Measurements from ENCODE around the gene CHD9.

DNA sequence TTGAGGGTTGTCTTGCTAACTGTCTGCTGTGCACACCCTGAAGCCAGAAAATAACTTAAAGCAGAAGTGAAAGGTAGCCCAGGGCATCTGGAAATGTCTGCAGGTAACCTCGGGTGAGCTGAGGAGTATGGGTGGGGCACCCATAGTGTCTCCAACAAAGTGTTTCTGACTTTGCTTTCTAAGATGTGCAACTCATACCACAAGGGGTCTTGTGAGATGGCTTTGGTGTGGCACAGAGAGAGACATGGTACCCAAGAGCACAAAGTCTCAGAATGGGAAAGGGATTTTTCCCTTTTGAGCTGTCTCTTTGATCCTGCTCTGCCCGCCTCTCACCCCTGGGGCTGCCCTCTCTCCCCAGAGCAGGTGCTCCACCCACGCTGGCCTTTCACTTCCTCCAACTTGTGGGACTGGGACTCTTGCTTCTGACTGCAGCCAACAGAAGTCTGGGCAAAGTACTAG is 6.9 kb downstream of the CHD9 start:
- TF ChIP-seq SIN3A (IDR thresholded peaks at IDR 0.05; ENCODE audit: borderline replicate concordance, insufficient read depth, low read depth, low read length) (no peak), POLR2AphosphoS5 (IDR thresholded peaks at IDR 0.05; ENCODE audit: low read depth, low read length) (no peak)
- TF ChIP-seq, protein P1, sequence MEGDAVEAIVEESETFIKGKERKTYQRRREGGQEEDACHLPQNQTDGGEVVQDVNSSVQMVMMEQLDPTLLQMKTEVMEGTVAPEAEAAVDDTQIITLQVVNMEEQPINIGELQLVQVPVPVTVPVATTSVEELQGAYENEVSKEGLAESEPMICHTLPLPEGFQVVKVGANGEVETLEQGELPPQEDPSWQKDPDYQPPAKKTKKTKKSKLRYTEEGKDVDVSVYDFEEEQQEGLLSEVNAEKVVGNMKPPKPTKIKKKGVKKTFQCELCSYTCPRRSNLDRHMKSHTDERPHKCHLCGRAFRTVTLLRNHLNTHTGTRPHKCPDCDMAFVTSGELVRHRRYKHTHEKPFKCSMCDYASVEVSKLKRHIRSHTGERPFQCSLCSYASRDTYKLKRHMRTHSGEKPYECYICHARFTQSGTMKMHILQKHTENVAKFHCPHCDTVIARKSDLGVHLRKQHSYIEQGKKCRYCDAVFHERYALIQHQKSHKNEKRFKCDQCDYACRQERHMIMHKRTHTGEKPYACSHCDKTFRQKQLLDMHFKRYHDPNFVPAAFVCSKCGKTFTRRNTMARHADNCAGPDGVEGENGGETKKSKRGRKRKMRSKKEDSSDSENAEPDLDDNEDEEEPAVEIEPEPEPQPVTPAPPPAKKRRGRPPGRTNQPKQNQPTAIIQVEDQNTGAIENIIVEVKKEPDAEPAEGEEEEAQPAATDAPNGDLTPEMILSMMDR (IDR thresholded peaks at IDR 0.05): no peak
- TF ChIP-seq, protein P2, sequence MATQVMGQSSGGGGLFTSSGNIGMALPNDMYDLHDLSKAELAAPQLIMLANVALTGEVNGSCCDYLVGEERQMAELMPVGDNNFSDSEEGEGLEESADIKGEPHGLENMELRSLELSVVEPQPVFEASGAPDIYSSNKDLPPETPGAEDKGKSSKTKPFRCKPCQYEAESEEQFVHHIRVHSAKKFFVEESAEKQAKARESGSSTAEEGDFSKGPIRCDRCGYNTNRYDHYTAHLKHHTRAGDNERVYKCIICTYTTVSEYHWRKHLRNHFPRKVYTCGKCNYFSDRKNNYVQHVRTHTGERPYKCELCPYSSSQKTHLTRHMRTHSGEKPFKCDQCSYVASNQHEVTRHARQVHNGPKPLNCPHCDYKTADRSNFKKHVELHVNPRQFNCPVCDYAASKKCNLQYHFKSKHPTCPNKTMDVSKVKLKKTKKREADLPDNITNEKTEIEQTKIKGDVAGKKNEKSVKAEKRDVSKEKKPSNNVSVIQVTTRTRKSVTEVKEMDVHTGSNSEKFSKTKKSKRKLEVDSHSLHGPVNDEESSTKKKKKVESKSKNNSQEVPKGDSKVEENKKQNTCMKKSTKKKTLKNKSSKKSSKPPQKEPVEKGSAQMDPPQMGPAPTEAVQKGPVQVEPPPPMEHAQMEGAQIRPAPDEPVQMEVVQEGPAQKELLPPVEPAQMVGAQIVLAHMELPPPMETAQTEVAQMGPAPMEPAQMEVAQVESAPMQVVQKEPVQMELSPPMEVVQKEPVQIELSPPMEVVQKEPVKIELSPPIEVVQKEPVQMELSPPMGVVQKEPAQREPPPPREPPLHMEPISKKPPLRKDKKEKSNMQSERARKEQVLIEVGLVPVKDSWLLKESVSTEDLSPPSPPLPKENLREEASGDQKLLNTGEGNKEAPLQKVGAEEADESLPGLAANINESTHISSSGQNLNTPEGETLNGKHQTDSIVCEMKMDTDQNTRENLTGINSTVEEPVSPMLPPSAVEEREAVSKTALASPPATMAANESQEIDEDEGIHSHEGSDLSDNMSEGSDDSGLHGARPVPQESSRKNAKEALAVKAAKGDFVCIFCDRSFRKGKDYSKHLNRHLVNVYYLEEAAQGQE (IDR thresholded peaks at IDR 0.05; ENCODE audit: insufficient read depth in 1 of 2, low read depth in 2 of 2, low read length in 1 of 2): no peak
